BJ (cell line): Measurements from ENCODE around the gene TMC5. TPM values are rescaled to one million over a fixed set of nuclear protein-coding genes. Genes with fewer than 3 reads are reported as not detected.
"Not testable (repeated sequence)": the region's sequence is repeated elsewhere in the genome, so short reads cannot be mapped to it uniquely, and the experiment has no call there.

Experiments
- CTCF ChIA-PET: fragments of 350-600 bp; formaldehyde crosslinking; extraction: SDS; loops from one replicate; lab custom pipeline; 2021; ENCODE audit warnings: antibody characterized with exemption, inconsistent platforms; lab: Yijun Ruan, JAX
- POLR2A ChIA-PET: fragments of 300-600 bp; sonication (Branson Sonifier 250); formaldehyde crosslinking; extraction: SDS; loops from one replicate; lab custom pipeline; 2021; ENCODE audit warnings: antibody characterized with exemption; lab: Charles Lee
- DNase-seq: peaks from one replicate; pipeline ENCODE4 v3.0.0-alpha.2; 2011; ENCODE audit warnings: low read depth
- H3K27me3 ChIP-seq: 2 replicates; pipeline ENCODE4 v1.6.0; 2011; ENCODE audit warnings: low read length; ENCODE audit not compliant: control insufficient read depth, insufficient read depth
- H3K36me3 ChIP-seq: 2 replicates; pipeline ENCODE4 v1.5.1; 2011; ENCODE audit warnings: low read length; ENCODE audit not compliant: control insufficient read depth, insufficient read depth
- H3K4me3 ChIP-seq: 2 replicates; pipeline ENCODE4 v1.5.1; 2011; ENCODE audit warnings: low read depth, mild to moderate bottlenecking, control low read depth, low read length
- CTCF ChIP-seq: IDR thresholded peaks from 2 replicates; pipeline ENCODE4 v1.5.1; 2011; ENCODE audit warnings: low read depth, mild to moderate bottlenecking, control low read depth, inconsistent platforms, low read length, moderate library complexity; ENCODE audit not compliant: insufficient read depth
- polyA plus RNA-seq: library from polyadenylated mRNA; depleted of rRNA; stranded (reverse); fragments of >200 nt; gene quantifications from 2 replicates; pipeline ENCODE4 v1.2.3, GENCODE V29; 2011

TMC5 gene
- polyA plus RNA-seq, 1 experiment, result not detected

GRCh38 chr16:19384656-19385055, 33.0 kb upstream of the TMC5 start:
- no peak for TF ChIP-seq CTCF
- Histone ChIP-seq H3K4me3 (no peak overlapping the region), H3K27me3 (no peaks in the 10 kb centered on the region), H3K36me3 (no peaks in the 10 kb centered on the region)
- no peak for DNase-seq
- POLR2A ChIA-PET, result no interaction called here
- CTCF ChIA-PET, result no interaction called here

GRCh38 chr16:19386525-19386924, 31.2 kb upstream of the TMC5 start:
- TF ChIP-seq CTCF, result no peak
- ChIA-PET CTCF (interaction anchor here (0.6 kb wide), 1 partner anchor 332 kb away, joined by 3 read pairs; no protein-coding TSS in a partner anchor), POLR2A (no interaction called here)

GRCh38 chr16:19389246-19389645, 28.4 kb upstream of the TMC5 start:
- Histone ChIP-seq H3K27me3 (no peaks in the 10 kb centered on the region), H3K4me3 (no peak overlapping the region), H3K36me3 (no peaks in the 10 kb centered on the region)
- ChIA-PET POLR2A (no interaction called here), CTCF (interaction anchor here (1.0 to 1.2 kb wide), 3 partner anchors 114 to 303 kb away, joined by 3 to 6 read pairs (median 3); no protein-coding TSS in a partner anchor)
- peak; percentile 30; the same call in 1 of the 2 replicates for TF ChIP-seq CTCF
- no peak for DNase-seq

More at GRCh38 chr16:19386525-19386924, 31.2 kb upstream of the TMC5 start:
- Histone ChIP-seq H3K36me3 (no peaks in the 10 kb centered on the region), H3K27me3 (no peaks in the 10 kb centered on the region), H3K4me3 (no peak overlapping the region)
- no peak for DNase-seq

- H3K36me3 ChIP-seq, H3K4me3 ChIP-seq, DNase-seq, H3K27me3 ChIP-seq, POLR2A ChIA-PET: not testable (repeated sequence)
- CTCF ChIA-PET, result interaction anchor here (1.2 kb wide), 1 partner anchor 211 kb away, joined by 3 read pairs; no protein-coding TSS in a partner anchor
Observed at GRCh38 chr16:19391185-19391776, 26.4 kb upstream of the TMC5 start.

- no peak overlapping the region for H3K4me3 ChIP-seq
- H3K36me3 ChIP-seq, result no peaks in the 10 kb centered on the region
- ChIA-PET POLR2A (no interaction called here), CTCF (no interaction called here)
- TF ChIP-seq CTCF, result no peak
- H3K27me3 ChIP-seq, result no peaks in the 10 kb centered on the region
- DNase-seq, result no peak
Observed at GRCh38 chr16:19392352-19392751, 25.3 kb upstream of the TMC5 start.
